HG03103 (cell line): ENCODE measurements around the gene LONRF2.
"Not testable (repeated sequence)": the region's sequence is repeated elsewhere in the genome, so short reads cannot be mapped to it uniquely, and the experiment has no call there.

Experiments
- ATAC-seq: cut with Tn5 transposase; IDR thresholded peaks from one replicate; pipeline ENCODE4 v1.9.1; 2021; ENCODE audit warnings: low read depth; ENCODE audit not compliant: unreplicated experiment

The LONRF2 gene

GRCh38 chr2:100321866-100322820, at the start of gene LONRF2:
TSS of gene LONRF2 (minus strand) at chr2:100322501. CDS start at chr2:100322093, 408 bp downstream.
- no peak for ATAC-seq

GRCh38 chr2:100367163-100367562, 44.9 kb upstream of the LONRF2 start:
- no peak for ATAC-seq

GRCh38 chr2:100365434-100365833, 43.1 kb upstream of the LONRF2 start:
- ATAC-seq: no peak

- ATAC-seq: not testable (repeated sequence)
Measured at GRCh38 chr2:100362269-100362668, 40.0 kb upstream of the LONRF2 start.

- no peak for ATAC-seq
Measured at GRCh38 chr2:100359576-100359975, 37.3 kb upstream of the LONRF2 start.

- ATAC-seq: no peak
Measured at GRCh38 chr2:100358554-100358953, 36.3 kb upstream of the LONRF2 start.

- ATAC-seq: no peak
Measured at GRCh38 chr2:100352521-100352920, 30.2 kb upstream of the LONRF2 start.

- no peak for ATAC-seq
Measured at GRCh38 chr2:100350661-100351185, 28.4 kb upstream of the LONRF2 start.

- not testable (repeated sequence) for ATAC-seq
Measured at GRCh38 chr2:100345144-100345543, 22.8 kb upstream of the LONRF2 start.

GRCh38 chr2:100344433-100344832, 22.1 kb upstream of the LONRF2 start:
- ATAC-seq: no peak

GRCh38 chr2:100342466-100342865, 20.2 kb upstream of the LONRF2 start:
- not testable (repeated sequence) for ATAC-seq

GRCh38 chr2:100339823-100340222, 17.5 kb upstream of the LONRF2 start:
- no peak for ATAC-seq

- ATAC-seq: no peak
Measured at GRCh38 chr2:100334929-100335328, 12.6 kb upstream of the LONRF2 start.

GRCh38 chr2:100327742-100328141, 5.4 kb upstream of the LONRF2 start:
- no peak for ATAC-seq

- no peak for ATAC-seq
Measured at GRCh38 chr2:100321179-100321865, 979 bp downstream of the LONRF2 start.

GRCh38 chr2:100320547-100321178, 1.6 kb downstream of the LONRF2 start:
- ATAC-seq: no peak

GRCh38 chr2:100317634-100318033, 4.7 kb downstream of the LONRF2 start:
- no peak for ATAC-seq

GRCh38 chr2:100309973-100310719, 12.2 kb downstream of the LONRF2 start:
- no peak for ATAC-seq

GRCh38 chr2:100309311-100309710, 13.0 kb downstream of the LONRF2 start:
- no peak for ATAC-seq

GRCh38 chr2:100303744-100304143, 18.6 kb downstream of the LONRF2 start:
- no peak for ATAC-seq
